ENCODE measurements around the gene CNKSR2. TPM values are rescaled to one million over a fixed set of nuclear protein-coding genes. Genes with fewer than 3 reads are reported as not detected.

CNKSR2 gene
- 1 to 10 TPM; 2.1 to 3.3 TPM for total RNA-seq
- polyA plus RNA-seq = 1 to 10 TPM in 1 of 2 donors, under 1 TPM in 1; 0.55 to 1.9 TPM

GRCh38 chrX:21374163-21374993, at the start of gene CNKSR2:
TSS of gene CNKSR2 (plus strand) at chrX:21374418. CDS start at chrX:21374898, 480 bp downstream.
- DNase-seq (ENCODE audit: low spot score) = peak; percentile 51
- Histone ChIP-seq H3K36me3 (ENCODE audit: control insufficient read depth in 4 of 4, insufficient read depth in 3 of 4, low read depth in 1 of 4, low read length in 3 of 4) (no peaks in the 10 kb centered on the region), H3K27ac (ENCODE audit: low read depth in 1 of 2, low read length in 2 of 2) (peak within 1 kb of the TSS; percentile 48 to 64), H3K9ac (ENCODE audit: low read depth in 1 of 2, low read length in 2 of 2) (no peak within 1 kb of the TSS), H3K27me3 (ENCODE audit: control insufficient read depth in 4 of 4, insufficient read depth in 4 of 4, low read length in 3 of 4) (no peaks in the 10 kb centered on the region), H3K9me3 (ENCODE audit: control insufficient read depth in 4 of 4, low read length in 3 of 4) (no peaks in the 10 kb centered on the region), H3K4me3 (ENCODE audit: low read depth in 1 of 3, low read length in 3 of 3) (peak within 1 kb of the TSS; percentile 63 to 72 (median 71)), H3K4me1 (ENCODE audit: control insufficient read depth in 4 of 4, insufficient read depth in 4 of 4, low read length in 3 of 4) (peaks cover 0 to 14% (median 2%) of the 10 kb centered on the region in 4 donors)
- no peak for TF ChIP-seq YY1 (IDR thresholded peaks at IDR 0.05)
- TF ChIP-seq RAD21 (IDR thresholded peaks at IDR 0.05) = no peak
- TF ChIP-seq HNF4G (IDR thresholded peaks at IDR 0.05) = no peak
- no peak for TF ChIP-seq FOXA2 (IDR thresholded peaks at IDR 0.05)
- TF ChIP-seq, protein P1, sequence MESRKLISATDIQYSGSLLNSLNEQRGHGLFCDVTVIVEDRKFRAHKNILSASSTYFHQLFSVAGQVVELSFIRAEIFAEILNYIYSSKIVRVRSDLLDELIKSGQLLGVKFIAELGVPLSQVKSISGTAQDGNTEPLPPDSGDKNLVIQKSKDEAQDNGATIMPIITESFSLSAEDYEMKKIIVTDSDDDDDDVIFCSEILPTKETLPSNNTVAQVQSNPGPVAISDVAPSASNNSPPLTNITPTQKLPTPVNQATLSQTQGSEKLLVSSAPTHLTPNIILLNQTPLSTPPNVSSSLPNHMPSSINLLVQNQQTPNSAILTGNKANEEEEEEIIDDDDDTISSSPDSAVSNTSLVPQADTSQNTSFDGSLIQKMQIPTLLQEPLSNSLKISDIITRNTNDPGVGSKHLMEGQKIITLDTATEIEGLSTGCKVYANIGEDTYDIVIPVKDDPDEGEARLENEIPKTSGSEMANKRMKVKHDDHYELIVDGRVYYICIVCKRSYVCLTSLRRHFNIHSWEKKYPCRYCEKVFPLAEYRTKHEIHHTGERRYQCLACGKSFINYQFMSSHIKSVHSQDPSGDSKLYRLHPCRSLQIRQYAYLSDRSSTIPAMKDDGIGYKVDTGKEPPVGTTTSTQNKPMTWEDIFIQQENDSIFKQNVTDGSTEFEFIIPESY (IDR thresholded peaks at IDR 0.05) = no peak
- no peak for TF ChIP-seq JUND (IDR thresholded peaks at IDR 0.05)
- no peak for TF ChIP-seq RXRA (IDR thresholded peaks at IDR 0.05)
- no peak for TF ChIP-seq EGR1 (IDR thresholded peaks at IDR 0.05; ENCODE audit: low read depth in 2 of 2)
- no peak for TF ChIP-seq SP1 (IDR thresholded peaks at IDR 0.05)
- no peak for TF ChIP-seq HNF4A (conservative IDR thresholded peaks at IDR 0.05)
- no peak for TF ChIP-seq FOXA1 (IDR thresholded peaks at IDR 0.05)
- no peak for TF ChIP-seq TAF1 (conservative IDR thresholded peaks at IDR 0.05)
- under 1% methylated on average over 94 of the region's 94 CpGs for WGBS

GRCh38 chrX:21354725-21355124, 19.5 kb upstream of the CNKSR2 start:
- H3K36me3 ChIP-seq (ENCODE audit: control insufficient read depth in 4 of 4, insufficient read depth in 3 of 4, low read depth in 1 of 4, low read length in 3 of 4) = no peaks in the 10 kb centered on the region
- no peak overlapping the region for H3K4me3 ChIP-seq (ENCODE audit: low read depth in 1 of 3, low read length in 3 of 3)
- TF ChIP-seq REST (IDR thresholded peaks at IDR 0.05) (no peak), JUND (IDR thresholded peaks at IDR 0.05) (no peak), RAD21 (IDR thresholded peaks at IDR 0.05) (no peak), FOXA1 (IDR thresholded peaks at IDR 0.05) (no peak), YY1 (IDR thresholded peaks at IDR 0.05) (no peak)
- TF ChIP-seq, protein P1 (IDR thresholded peaks at IDR 0.05) = no peak
- TF ChIP-seq, protein P2, sequence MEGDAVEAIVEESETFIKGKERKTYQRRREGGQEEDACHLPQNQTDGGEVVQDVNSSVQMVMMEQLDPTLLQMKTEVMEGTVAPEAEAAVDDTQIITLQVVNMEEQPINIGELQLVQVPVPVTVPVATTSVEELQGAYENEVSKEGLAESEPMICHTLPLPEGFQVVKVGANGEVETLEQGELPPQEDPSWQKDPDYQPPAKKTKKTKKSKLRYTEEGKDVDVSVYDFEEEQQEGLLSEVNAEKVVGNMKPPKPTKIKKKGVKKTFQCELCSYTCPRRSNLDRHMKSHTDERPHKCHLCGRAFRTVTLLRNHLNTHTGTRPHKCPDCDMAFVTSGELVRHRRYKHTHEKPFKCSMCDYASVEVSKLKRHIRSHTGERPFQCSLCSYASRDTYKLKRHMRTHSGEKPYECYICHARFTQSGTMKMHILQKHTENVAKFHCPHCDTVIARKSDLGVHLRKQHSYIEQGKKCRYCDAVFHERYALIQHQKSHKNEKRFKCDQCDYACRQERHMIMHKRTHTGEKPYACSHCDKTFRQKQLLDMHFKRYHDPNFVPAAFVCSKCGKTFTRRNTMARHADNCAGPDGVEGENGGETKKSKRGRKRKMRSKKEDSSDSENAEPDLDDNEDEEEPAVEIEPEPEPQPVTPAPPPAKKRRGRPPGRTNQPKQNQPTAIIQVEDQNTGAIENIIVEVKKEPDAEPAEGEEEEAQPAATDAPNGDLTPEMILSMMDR (IDR thresholded peaks at IDR 0.05; ENCODE audit: low read depth, low read length, missing input control) = no peak
- H3K27ac ChIP-seq (ENCODE audit: low read depth in 1 of 2, low read length in 2 of 2) = no peak overlapping the region
- peaks cover 0 to 4% (median 0%) of the 10 kb centered on the region in 4 donors for H3K9me3 ChIP-seq (ENCODE audit: control insufficient read depth in 4 of 4, low read length in 3 of 4)
- H3K9ac ChIP-seq (ENCODE audit: low read depth in 1 of 2, low read length in 2 of 2) = no peak overlapping the region
- no peaks in the 10 kb centered on the region for H3K27me3 ChIP-seq (ENCODE audit: control insufficient read depth in 4 of 4, insufficient read depth in 4 of 4, low read length in 3 of 4)
- H3K4me1 ChIP-seq (ENCODE audit: control insufficient read depth in 4 of 4, insufficient read depth in 4 of 4, low read length in 3 of 4) = no peaks in the 10 kb centered on the region
- 88% methylated on average over 4 of the region's 4 CpGs for WGBS
- no peak for DNase-seq (ENCODE audit: low spot score)
